Measurements from ENCODE around the gene GTF2I. TPM values are rescaled to one million over a fixed set of nuclear protein-coding genes. Genes with fewer than 3 reads are reported as not detected.

The GTF2I gene
- total RNA-seq, 1 donor from 2014 or later = 124 TPM

DNA sequence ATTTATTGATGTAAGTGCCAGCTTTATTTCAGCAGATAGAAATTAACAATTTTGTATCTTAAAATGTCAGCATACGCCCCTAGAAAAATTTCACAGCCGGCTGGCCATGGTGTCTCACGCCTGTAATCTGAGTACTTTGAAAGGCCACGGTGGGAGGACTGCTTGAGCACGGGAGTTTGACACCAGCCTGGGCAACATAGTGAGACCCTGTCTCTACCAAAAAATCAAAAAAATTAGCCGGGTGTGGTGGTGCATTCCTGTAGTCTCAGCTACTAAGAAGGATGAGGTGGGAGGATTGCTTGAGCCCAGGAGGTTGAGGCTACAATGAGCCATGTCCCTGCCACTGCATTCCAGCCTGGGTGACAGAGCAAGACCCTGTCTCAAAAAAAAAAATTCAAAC, 14.1 kb downstream of the GTF2I start:
- no peak overlapping the region for H3K4me3 ChIP-seq
- no peaks in the 10 kb centered on the region for H3K9me3 ChIP-seq
- H3K4me1 ChIP-seq = peaks cover 59% of the 10 kb centered on the region
- H3K27me3 ChIP-seq = no peaks in the 10 kb centered on the region
- no peak overlapping the region for H3K27ac ChIP-seq
- TF ChIP-seq POLR2A (IDR thresholded peaks at IDR 0.05) (no peak), POLR2AphosphoS5 (IDR thresholded peaks at IDR 0.05; ENCODE audit: insufficient read depth in 1 of 2, low read depth in 1 of 2) (no peak)
- TF ChIP-seq, protein P1, sequence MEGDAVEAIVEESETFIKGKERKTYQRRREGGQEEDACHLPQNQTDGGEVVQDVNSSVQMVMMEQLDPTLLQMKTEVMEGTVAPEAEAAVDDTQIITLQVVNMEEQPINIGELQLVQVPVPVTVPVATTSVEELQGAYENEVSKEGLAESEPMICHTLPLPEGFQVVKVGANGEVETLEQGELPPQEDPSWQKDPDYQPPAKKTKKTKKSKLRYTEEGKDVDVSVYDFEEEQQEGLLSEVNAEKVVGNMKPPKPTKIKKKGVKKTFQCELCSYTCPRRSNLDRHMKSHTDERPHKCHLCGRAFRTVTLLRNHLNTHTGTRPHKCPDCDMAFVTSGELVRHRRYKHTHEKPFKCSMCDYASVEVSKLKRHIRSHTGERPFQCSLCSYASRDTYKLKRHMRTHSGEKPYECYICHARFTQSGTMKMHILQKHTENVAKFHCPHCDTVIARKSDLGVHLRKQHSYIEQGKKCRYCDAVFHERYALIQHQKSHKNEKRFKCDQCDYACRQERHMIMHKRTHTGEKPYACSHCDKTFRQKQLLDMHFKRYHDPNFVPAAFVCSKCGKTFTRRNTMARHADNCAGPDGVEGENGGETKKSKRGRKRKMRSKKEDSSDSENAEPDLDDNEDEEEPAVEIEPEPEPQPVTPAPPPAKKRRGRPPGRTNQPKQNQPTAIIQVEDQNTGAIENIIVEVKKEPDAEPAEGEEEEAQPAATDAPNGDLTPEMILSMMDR (IDR thresholded peaks at IDR 0.05) = no peak
- intact Hi-C loops (cut with DNase I) = no loop called here
- no peak for DNase-seq (ENCODE audit: extremely low spot score in 2 of 2)
- no peaks in the 10 kb centered on the region for H3K36me3 ChIP-seq

DNA sequence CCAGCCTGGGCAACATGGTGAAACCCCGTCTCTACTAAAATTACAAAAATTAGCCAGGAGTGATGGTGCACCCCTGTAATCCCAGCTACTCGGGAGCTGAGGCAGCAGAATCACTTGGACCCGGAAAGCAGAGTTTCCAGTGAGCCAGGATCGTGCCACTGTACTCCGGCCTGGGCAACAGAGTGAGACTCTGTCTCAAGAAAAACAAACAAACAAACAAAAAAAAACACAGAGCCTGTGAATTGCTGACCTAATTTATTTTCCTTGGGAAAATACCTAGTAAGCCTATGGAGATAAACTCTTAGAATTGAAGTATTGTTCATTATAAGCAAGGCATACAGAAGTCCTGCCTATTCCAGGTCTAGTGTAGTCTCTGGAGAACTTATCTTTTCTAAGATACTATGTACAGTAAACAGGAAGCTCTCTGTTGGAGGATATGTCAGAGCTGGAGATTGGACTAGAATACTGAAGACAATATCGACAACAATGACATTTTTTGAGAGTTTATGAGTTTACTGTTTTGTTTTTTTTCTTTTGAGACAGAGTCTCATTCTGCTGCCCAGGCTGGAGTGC, 14.9 kb downstream of the GTF2I start:
- Histone ChIP-seq H3K36me3 (no peaks in the 10 kb centered on the region), H3K9me3 (no peaks in the 10 kb centered on the region), H3K4me1 (peaks cover 67% of the 10 kb centered on the region), H3K27me3 (no peaks in the 10 kb centered on the region), H3K4me3 (no peak overlapping the region), H3K27ac (no peak overlapping the region)
- TF ChIP-seq POLR2AphosphoS5 (IDR thresholded peaks at IDR 0.05; ENCODE audit: insufficient read depth in 1 of 2, low read depth in 1 of 2) = no peak
- TF ChIP-seq POLR2A (IDR thresholded peaks at IDR 0.05) = no peak
- TF ChIP-seq, protein P1 (IDR thresholded peaks at IDR 0.05) = no peak
- intact Hi-C loops (cut with DNase I) = no loop called here
- DNase-seq (ENCODE audit: extremely low spot score in 2 of 2) = no peak

DNA sequence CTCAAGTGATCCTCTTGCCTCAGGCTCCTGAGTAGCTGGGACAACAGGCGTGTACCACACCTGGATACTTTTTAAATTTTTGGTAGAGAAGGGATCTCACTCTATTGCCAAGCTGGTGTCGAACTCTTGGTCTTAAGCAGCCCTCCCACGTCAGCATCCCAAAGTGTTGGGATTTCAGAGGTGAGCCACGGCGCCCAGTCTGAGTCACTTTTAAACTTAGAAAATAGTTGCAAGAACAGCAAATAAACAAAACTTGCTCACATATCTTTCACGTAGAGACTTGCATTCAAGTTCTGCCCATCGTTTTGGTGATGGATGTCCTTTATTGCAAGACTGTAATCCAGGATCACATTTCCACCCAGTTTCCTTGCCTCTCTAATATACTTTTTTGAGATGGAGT, 16.6 kb downstream of the GTF2I start:
- Histone ChIP-seq H3K9me3 (no peaks in the 10 kb centered on the region), H3K4me1 (peaks cover 61% of the 10 kb centered on the region), H3K27ac (no peak overlapping the region), H3K4me3 (no peak overlapping the region), H3K27me3 (no peaks in the 10 kb centered on the region), H3K36me3 (no peaks in the 10 kb centered on the region)
- intact Hi-C loops (cut with DNase I) = no loop called here
- DNase-seq (ENCODE audit: extremely low spot score in 2 of 2) = no peak
- TF ChIP-seq POLR2A (IDR thresholded peaks at IDR 0.05) (no peak), POLR2AphosphoS5 (IDR thresholded peaks at IDR 0.05; ENCODE audit: insufficient read depth in 1 of 2, low read depth in 1 of 2) (no peak)
- TF ChIP-seq, protein P1 (IDR thresholded peaks at IDR 0.05) = no peak

DNA sequence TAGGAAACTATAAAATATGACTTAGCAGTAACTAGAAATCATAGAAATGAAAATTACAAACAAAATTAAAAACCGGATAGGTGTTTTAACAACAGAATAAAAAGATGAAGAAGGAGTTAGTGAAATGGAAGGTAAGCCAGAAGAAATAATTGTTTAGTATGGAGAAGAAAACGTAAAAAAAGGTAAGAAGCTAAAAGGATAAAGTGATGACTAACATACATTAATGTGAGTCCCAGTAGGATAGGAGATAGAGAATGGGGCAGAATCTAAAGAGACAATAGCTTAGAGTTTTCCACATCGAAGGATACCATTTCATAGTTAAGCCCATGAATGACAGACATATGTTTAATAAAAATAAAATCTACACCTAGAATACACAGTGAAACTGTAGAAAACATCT, 25.3 kb downstream of the GTF2I start:
- Histone ChIP-seq H3K4me3 (no peak overlapping the region), H3K27me3 (no peaks in the 10 kb centered on the region), H3K4me1 (no peaks in the 10 kb centered on the region), H3K36me3 (no peaks in the 10 kb centered on the region), H3K27ac (no peak overlapping the region), H3K9me3 (no peaks in the 10 kb centered on the region)
- TF ChIP-seq POLR2A (IDR thresholded peaks at IDR 0.05) (no peak), POLR2AphosphoS5 (IDR thresholded peaks at IDR 0.05; ENCODE audit: insufficient read depth in 1 of 2, low read depth in 1 of 2) (no peak)
- TF ChIP-seq, protein P1 (IDR thresholded peaks at IDR 0.05) = no peak
- no peak for DNase-seq (ENCODE audit: extremely low spot score in 2 of 2)
- intact Hi-C loops (cut with DNase I) = no loop called here

DNA sequence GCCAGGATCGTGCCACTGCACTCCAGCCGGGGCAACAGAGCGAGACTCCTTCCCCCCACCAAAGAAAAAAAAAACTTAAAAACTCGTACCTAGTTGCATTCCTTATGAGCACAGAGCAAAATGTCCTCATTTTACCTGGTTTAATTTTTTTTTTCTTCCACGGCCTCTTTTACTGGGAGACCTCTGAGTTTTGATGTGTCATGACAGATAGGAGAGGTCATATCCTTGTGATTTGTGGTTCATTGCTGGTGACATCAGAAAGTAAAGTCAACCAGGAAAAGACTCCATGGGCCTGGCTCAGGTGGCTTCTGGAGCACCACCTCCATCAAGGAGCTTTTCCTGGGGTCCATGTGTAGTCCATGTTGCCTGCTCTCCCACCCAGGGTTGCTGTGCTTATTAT, 26.3 kb downstream of the GTF2I start:
- no peak overlapping the region for H3K4me3 ChIP-seq
- intact Hi-C loops (cut with DNase I) = no loop called here
- TF ChIP-seq POLR2A (IDR thresholded peaks at IDR 0.05) = no peak
- TF ChIP-seq POLR2AphosphoS5 (IDR thresholded peaks at IDR 0.05; ENCODE audit: insufficient read depth in 1 of 2, low read depth in 1 of 2) = no peak
- TF ChIP-seq, protein P1 (IDR thresholded peaks at IDR 0.05) = no peak
- no peaks in the 10 kb centered on the region for H3K36me3 ChIP-seq
- DNase-seq (ENCODE audit: extremely low spot score in 2 of 2) = no peak
- H3K4me1 ChIP-seq = no peaks in the 10 kb centered on the region
- H3K27ac ChIP-seq = no peak overlapping the region
- no peaks in the 10 kb centered on the region for H3K9me3 ChIP-seq
- H3K27me3 ChIP-seq = no peaks in the 10 kb centered on the region

Data from vagina (tissue), 2 donors.